ENCODE measurements around the gene CARD16. TPM values are rescaled to one million over a fixed set of nuclear protein-coding genes. Genes with fewer than 3 reads are reported as not detected.

Gene CARD16
- total RNA-seq, 1 experiment from 2014 or later, result not detected

- no peak for TF ChIP-seq STAT6 (CRISPR knock-in tag; conservative IDR thresholded peaks at IDR 0.05; ENCODE audit: low read depth)
- no peak for TF ChIP-seq GRHL2 (CRISPR knock-in tag; IDR thresholded peaks at IDR 0.05; ENCODE audit: insufficient replicate concordance, severe bottlenecking)
- peak; percentile 33 for TF ChIP-seq CTCF (IDR thresholded peaks at IDR 0.05)
- TF ChIP-seq MAX (CRISPR knock-in tag; IDR thresholded peaks at IDR 0.05), result 0 out of 2 replicates have a peak, but pooled peaks have one; percentile 3
- no peak for TF ChIP-seq PREB (CRISPR knock-in tag; IDR thresholded peaks at IDR 0.05; ENCODE audit: borderline replicate concordance)
Observed at GRCh38 chr11:105000167-105000566, 45.0 kb downstream of the CARD16 start (continued).

- Mint-ChIP-seq H3K9me3 (peaks cover 28% of the 10 kb centered on the region), H3K27me3 (ENCODE audit: low read depth) (no peaks in the 10 kb centered on the region), H3K4me1 (peaks cover 5% of the 10 kb centered on the region), H3K36me3 (no peaks in the 10 kb centered on the region; the same call in 1 of the 2 replicates), H3K4me3 (no peak overlapping the region), H3K27ac (no peak overlapping the region)
- ChIA-PET POLR2A (no interaction called here), CTCF (no interaction called here)
- no peak for DNase-seq (ENCODE audit: low spot score)
- TF ChIP-seq NFE2L1 (CRISPR knock-in tag; IDR thresholded peaks at IDR 0.05), result no peak
- no peak for TF ChIP-seq AFF4 (CRISPR knock-in tag; IDR thresholded peaks at IDR 0.05; ENCODE audit: borderline replicate concordance)
- no peak for TF ChIP-seq ZNF425 (CRISPR knock-in tag; conservative IDR thresholded peaks at IDR 0.05)
- no peak for ATAC-seq
Observed at GRCh38 chr11:104999721-105000120, 45.4 kb downstream of the CARD16 start.

- ATAC-seq, result no peak
- CTCF ChIA-PET, result no interaction called here
- POLR2A ChIA-PET, result no interaction called here
- H3K9me3 Mint-ChIP-seq, result peaks cover 39% of the 10 kb centered on the region
- peaks cover 5% of the 10 kb centered on the region for H3K4me1 Mint-ChIP-seq
- no peak overlapping the region for H3K4me3 Mint-ChIP-seq
- H3K27me3 Mint-ChIP-seq (ENCODE audit: low read depth), result no peaks in the 10 kb centered on the region
- DNase-seq (ENCODE audit: low spot score), result no peak
- H3K27ac Mint-ChIP-seq, result no peak overlapping the region
- no peaks in the 10 kb centered on the region; the same call in 1 of the 2 replicates for H3K36me3 Mint-ChIP-seq
- no peak for TF ChIP-seq AR (CRISPR knock-in tag; IDR thresholded peaks at IDR 0.05)
- TF ChIP-seq E2F4 (CRISPR knock-in tag; IDR thresholded peaks at IDR 0.05; ENCODE audit: borderline replicate concordance, low read depth), result no peak
- no peak for TF ChIP-seq EMX1 (CRISPR knock-in tag; IDR thresholded peaks at IDR 0.05)
- TF ChIP-seq ZNF416 (CRISPR knock-in tag; IDR thresholded peaks at IDR 0.05), result no peak
- TF ChIP-seq TP53 (CRISPR knock-in tag; IDR thresholded peaks at IDR 0.05), result no peak
- no peak for TF ChIP-seq GRHL2 (CRISPR knock-in tag; IDR thresholded peaks at IDR 0.05; ENCODE audit: insufficient replicate concordance, severe bottlenecking)
- no peak for TF ChIP-seq JUN (CRISPR knock-in tag; IDR thresholded peaks at IDR 0.05)
Observed at GRCh38 chr11:104997288-104997687, 47.8 kb downstream of the CARD16 start.
